Measurements from ENCODE around the gene HINT2. TPM values are rescaled to one million over a fixed set of nuclear protein-coding genes. Genes with fewer than 3 reads are reported as not detected.
A peak's percentile ranks its signal among the peaks of the same experiment; 100 is the strongest.

The HINT2 gene
- total RNA-seq, 1 donor from 2014 or later, result 24.1 TPM

DNA sequence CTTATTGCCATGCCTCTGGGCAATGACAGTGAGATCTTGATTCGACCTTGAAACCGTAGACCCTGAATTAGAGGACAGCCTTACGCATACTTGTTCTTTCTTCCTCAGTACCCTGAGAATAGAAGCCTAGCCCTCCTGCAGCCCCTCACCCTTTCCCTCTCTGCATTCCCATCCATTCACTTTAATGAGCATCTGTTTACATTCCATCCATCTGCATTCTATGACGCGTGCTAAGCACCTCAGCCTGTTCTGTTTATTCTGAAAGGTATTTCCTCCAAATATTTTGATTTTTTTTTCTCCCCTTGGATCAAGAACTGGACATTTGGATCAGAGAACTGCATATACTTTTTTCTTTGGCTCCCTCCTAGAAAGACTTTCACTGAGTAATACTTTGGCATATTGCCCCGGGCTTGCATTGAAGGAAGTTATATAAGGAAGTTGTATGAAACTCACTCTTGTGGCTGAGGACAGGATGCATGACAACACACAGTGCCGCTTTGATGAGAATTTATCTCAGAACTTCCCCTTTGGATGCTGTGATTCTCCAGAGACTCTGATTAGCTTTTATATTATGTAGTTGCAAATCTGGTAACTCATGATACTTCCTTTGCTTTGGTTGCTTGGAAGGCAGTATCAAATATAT lies 29.9 kb upstream of the HINT2 start:
- Histone ChIP-seq H3K4me1 (peaks cover 30% of the 10 kb centered on the region), H3K9me3 (no peaks in the 10 kb centered on the region), H3K36me3 (peaks cover 0 to 3% of the 10 kb centered on the region in 2 donors), H3K27me3 (no peaks in the 10 kb centered on the region), H3K4me3 (no peak overlapping the region), H3K27ac (peak overlapping the region; percentile 45)
- intact Hi-C loops (cut with DNase I), result loop anchor here (5.0 kb wide), 1 partner anchor 47 kb away; no protein-coding TSS in a partner anchor
- no peak for DNase-seq (ENCODE audit: extremely low spot score in 2 of 2)
- TF ChIP-seq POLR2AphosphoS5 (IDR thresholded peaks at IDR 0.05; ENCODE audit: insufficient read depth in 1 of 2, low read depth in 1 of 2) (peak in 1 of 2 donors; percentile 89), POLR2A (IDR thresholded peaks at IDR 0.05) (no peak)
- TF ChIP-seq, protein P1, sequence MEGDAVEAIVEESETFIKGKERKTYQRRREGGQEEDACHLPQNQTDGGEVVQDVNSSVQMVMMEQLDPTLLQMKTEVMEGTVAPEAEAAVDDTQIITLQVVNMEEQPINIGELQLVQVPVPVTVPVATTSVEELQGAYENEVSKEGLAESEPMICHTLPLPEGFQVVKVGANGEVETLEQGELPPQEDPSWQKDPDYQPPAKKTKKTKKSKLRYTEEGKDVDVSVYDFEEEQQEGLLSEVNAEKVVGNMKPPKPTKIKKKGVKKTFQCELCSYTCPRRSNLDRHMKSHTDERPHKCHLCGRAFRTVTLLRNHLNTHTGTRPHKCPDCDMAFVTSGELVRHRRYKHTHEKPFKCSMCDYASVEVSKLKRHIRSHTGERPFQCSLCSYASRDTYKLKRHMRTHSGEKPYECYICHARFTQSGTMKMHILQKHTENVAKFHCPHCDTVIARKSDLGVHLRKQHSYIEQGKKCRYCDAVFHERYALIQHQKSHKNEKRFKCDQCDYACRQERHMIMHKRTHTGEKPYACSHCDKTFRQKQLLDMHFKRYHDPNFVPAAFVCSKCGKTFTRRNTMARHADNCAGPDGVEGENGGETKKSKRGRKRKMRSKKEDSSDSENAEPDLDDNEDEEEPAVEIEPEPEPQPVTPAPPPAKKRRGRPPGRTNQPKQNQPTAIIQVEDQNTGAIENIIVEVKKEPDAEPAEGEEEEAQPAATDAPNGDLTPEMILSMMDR (IDR thresholded peaks at IDR 0.05), result no peak

DNA sequence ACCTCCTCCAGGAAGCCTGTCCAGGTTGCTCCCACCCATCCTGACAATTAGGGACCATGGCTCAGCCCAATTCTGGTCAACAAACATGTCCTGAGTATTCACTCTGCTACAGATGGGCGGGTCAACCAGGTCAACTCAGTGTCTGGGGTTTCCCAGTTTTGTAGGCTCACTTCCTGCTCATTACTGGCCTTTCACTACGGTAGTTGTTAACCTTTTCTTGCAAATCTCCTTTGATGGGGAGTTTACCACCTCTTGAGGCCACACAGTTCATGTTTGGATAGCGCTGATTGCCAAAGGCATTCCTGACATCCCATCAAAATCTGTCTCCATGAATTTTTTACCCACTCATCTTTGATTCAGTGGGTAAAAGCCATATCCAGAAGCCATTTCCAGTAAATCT lies 28.0 kb upstream of the HINT2 start:
- H3K9me3 ChIP-seq, result no peaks in the 10 kb centered on the region
- H3K4me1 ChIP-seq, result peaks cover 30% of the 10 kb centered on the region

DNA sequence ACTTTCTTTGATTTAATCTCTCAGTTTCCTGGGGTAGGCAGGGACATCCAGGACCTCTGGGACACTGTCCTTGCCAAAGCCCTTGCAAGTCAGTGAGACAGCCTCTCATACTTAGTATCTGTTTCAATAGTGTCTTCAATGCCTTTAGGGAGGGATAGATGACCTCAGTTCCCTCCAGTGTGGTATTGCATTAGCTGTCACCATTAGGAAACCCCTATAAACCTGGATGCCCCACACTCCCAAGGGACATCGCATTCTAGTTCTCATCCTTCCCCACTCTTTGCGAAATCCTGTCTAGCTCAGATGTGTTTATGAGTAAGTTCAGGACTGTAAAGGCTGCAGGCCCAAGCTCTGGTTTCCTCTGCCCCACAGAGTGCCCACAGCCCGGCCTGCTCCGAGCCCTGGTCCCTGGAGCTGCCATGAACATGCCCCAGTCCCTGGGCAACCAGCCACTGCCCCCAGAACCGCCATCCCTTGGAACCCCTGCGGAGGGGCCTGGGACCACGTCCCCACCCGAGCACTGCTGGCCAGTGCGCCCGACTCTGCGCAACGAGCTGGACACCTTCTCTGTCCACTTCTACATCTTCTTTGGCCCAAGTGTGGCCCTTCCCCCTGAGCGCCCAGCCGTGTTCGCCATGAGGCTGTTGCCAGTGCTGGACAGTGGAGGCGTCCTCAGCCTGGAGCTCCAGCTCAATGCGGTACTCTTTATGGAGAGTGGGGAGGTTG lies 27.3 kb upstream of the HINT2 start:
- TF ChIP-seq POLR2AphosphoS5 (IDR thresholded peaks at IDR 0.05; ENCODE audit: insufficient read depth in 1 of 2, low read depth in 1 of 2) (no peak), POLR2A (IDR thresholded peaks at IDR 0.05) (no peak)
- TF ChIP-seq, protein P1 (IDR thresholded peaks at IDR 0.05), result no peak
- DNase-seq (ENCODE audit: extremely low spot score in 2 of 2), result no peak
- Histone ChIP-seq H3K27ac (no peak overlapping the region), H3K36me3 (peaks cover 0 to 2% of the 10 kb centered on the region in 2 donors), H3K27me3 (no peaks in the 10 kb centered on the region), H3K4me3 (no peak overlapping the region), H3K9me3 (no peaks in the 10 kb centered on the region), H3K4me1 (peaks cover 30% of the 10 kb centered on the region)
- intact Hi-C loops (cut with DNase I), result no loop called here

More for the DNA sequence above, 28.0 kb upstream of the HINT2 start:
- intact Hi-C loops (cut with DNase I), result no loop called here
- TF ChIP-seq, protein P1 (IDR thresholded peaks at IDR 0.05), result no peak
- TF ChIP-seq POLR2A (IDR thresholded peaks at IDR 0.05), result no peak
- TF ChIP-seq POLR2AphosphoS5 (IDR thresholded peaks at IDR 0.05; ENCODE audit: insufficient read depth in 1 of 2, low read depth in 1 of 2), result no peak
- peaks cover 0 to 3% of the 10 kb centered on the region in 2 donors for H3K36me3 ChIP-seq
- DNase-seq (ENCODE audit: extremely low spot score in 2 of 2), result no peak
- no peak overlapping the region for H3K27ac ChIP-seq
- no peak overlapping the region for H3K4me3 ChIP-seq
- no peaks in the 10 kb centered on the region for H3K27me3 ChIP-seq

DNA sequence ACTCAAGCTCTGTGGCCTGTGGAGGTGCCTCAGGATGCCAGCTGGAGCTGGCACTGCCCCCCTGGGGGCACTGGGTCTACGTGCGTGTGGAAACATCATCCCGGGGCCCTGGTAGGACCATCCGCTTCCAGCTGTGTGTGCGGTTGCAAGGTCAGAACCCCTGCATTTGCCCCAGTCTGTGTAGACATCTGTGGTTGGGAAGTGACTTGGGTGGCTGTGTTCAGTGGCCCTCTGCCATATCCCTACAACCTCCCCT lies 26.7 kb upstream of the HINT2 start:
- H3K27ac ChIP-seq, result no peak overlapping the region
- peaks cover 30% of the 10 kb centered on the region for H3K4me1 ChIP-seq
- DNase-seq (ENCODE audit: extremely low spot score in 2 of 2), result no peak
- intact Hi-C loops (cut with DNase I), result no loop called here
- H3K4me3 ChIP-seq, result no peak overlapping the region
- H3K36me3 ChIP-seq, result no peaks in the 10 kb centered on the region
- no peaks in the 10 kb centered on the region for H3K27me3 ChIP-seq
- H3K9me3 ChIP-seq, result no peaks in the 10 kb centered on the region
- TF ChIP-seq POLR2AphosphoS5 (IDR thresholded peaks at IDR 0.05; ENCODE audit: insufficient read depth in 1 of 2, low read depth in 1 of 2), result no peak
- TF ChIP-seq, protein P1 (IDR thresholded peaks at IDR 0.05), result no peak
- TF ChIP-seq POLR2A (IDR thresholded peaks at IDR 0.05), result no peak
